ENCODE data around the gene HMCN1. TPM values are rescaled to one million over a fixed set of nuclear protein-coding genes. Genes with fewer than 3 reads are reported as not detected.

HMCN1 gene
- polyA plus RNA-seq, 4 donors: 46.4 to 78.0 (median 51.2) TPM

DNA sequence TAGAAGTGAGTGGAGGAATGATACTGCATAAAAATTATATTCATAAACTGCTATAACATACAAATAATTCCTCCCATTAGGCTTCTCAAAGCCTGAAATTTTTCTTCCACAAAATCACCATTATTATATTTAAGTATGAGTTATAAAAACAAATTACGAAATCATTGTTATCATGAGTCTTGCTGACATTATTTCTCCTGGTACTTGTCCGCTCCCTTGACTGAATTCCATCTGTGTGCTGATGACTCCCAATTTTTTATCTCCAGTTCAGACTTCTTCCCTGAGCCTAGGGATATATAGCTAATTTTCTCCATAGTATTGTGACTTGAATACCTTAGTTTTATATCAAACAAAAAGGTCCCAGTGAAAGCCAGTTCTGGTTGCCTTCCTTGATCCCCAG, 268.2 kb downstream of the HMCN1 start:
- no peak for DNase-seq (ENCODE audit: low read depth in 4 of 4, low spot score in 3 of 4)

- DNase-seq (ENCODE audit: low read depth in 4 of 4, low spot score in 3 of 4): no peak
These were observed 275.0 kb downstream of the HMCN1 start for GRCh38 chr1:186009039-186009737.

GRCh38 chr1:186014370-186015037, 280.3 kb downstream of the HMCN1 start:
- no peak for DNase-seq (ENCODE audit: low read depth in 4 of 4, low spot score in 3 of 4)

DNA sequence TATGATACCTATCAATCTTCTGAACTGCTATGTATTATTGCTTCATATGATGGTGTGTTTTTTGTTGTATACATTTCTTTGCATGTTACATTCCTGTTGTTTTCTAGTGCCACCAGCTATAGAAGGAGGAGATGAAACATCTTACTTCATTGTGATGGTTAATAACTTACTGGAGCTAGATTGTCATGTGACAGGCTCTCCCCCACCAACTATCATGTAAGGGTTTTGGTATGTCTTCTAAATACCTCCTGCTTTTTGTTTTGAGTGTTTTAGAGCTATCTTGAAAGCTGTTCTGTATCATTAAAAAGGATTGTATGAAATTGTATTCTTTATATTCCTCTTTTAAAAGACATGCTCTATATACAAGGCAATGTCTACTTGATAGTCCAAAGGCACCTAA, 282.7 kb downstream of the HMCN1 start:
- DNase-seq (ENCODE audit: low read depth in 4 of 4, low spot score in 3 of 4): no peak

- no peak for DNase-seq (ENCODE audit: low read depth in 4 of 4, low spot score in 3 of 4)
These were observed 288.0 kb downstream of the HMCN1 start for GRCh38 chr1:186022184-186022583.

GRCh38 chr1:186026946-186027345, 292.8 kb downstream of the HMCN1 start:
- no peak for DNase-seq (ENCODE audit: low read depth in 4 of 4, low spot score in 3 of 4)

- DNase-seq (ENCODE audit: low read depth in 4 of 4, low spot score in 3 of 4): no peak
These were observed 293.4 kb downstream of the HMCN1 start for GRCh38 chr1:186027621-186028020.

DNA sequence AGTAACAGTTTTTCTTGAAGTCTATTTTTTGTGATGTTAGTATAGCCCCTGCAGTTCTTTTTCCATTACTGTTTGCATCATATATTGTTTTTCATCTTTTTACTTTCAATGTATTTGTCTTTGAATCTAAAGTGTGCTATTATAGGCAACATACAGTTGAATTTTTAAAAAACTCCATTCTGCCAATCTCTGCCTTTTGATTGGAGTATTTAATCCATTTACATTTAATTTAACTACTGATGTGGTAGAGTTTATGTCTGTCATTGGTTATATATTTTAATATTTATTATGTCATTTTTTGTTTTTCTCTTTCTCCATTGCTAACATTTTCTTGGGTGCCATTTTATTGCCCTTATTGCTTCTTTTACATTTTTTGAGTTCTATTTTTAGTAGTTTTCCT, 296.3 kb downstream of the HMCN1 start:
- DNase-seq (ENCODE audit: low read depth in 4 of 4, low spot score in 3 of 4): no peak

DNA sequence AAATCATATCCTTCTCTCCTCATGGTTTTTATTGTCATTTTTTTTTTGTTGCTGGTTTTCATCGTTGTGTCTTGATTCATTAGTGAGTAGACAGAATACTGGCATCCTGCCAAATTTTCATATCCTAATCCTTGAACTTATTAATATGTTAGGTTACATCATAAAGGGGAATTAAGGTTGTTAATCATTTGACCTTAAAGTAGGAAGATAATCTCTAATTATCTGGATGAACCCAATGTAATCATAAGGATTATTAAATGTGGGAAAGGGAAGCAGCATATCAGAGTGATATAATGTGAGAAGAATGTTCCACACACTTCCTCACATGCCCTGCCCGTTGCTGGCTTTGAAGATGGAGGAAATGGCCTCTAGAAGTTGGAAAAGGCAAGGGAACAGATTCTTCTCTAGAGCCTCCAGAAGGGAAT, 299.7 kb downstream of the HMCN1 start:
- no peak for DNase-seq (ENCODE audit: low read depth in 4 of 4, low spot score in 3 of 4)

GRCh38 chr1:186042230-186042629, 308.0 kb downstream of the HMCN1 start:
- DNase-seq (ENCODE audit: low read depth in 4 of 4, low spot score in 3 of 4): no peak

DNA sequence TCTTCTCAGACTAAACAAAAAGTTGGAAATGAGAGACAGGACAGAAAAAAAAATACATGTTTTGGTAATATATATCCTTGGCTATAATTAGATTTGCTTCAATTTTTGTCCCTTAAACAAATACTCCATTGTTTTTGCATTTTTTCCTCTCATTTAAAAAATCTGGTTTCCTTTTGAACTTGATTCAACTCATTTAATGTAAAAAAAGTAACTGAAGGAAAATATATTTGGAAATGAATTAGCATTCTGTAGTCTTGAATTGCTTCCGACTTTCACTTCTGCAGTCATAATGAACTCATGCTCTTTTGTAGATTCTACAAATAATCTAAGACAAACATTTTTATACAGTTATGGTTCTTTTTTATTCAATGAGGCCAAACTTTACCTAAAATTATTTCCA, 309.1 kb downstream of the HMCN1 start:
- DNase-seq (ENCODE audit: low read depth in 4 of 4, low spot score in 3 of 4): no peak

- no peak for DNase-seq (ENCODE audit: low read depth in 4 of 4, low spot score in 3 of 4)
These were observed 310.0 kb downstream of the HMCN1 start for GRCh38 chr1:186044079-186044685.

DNA sequence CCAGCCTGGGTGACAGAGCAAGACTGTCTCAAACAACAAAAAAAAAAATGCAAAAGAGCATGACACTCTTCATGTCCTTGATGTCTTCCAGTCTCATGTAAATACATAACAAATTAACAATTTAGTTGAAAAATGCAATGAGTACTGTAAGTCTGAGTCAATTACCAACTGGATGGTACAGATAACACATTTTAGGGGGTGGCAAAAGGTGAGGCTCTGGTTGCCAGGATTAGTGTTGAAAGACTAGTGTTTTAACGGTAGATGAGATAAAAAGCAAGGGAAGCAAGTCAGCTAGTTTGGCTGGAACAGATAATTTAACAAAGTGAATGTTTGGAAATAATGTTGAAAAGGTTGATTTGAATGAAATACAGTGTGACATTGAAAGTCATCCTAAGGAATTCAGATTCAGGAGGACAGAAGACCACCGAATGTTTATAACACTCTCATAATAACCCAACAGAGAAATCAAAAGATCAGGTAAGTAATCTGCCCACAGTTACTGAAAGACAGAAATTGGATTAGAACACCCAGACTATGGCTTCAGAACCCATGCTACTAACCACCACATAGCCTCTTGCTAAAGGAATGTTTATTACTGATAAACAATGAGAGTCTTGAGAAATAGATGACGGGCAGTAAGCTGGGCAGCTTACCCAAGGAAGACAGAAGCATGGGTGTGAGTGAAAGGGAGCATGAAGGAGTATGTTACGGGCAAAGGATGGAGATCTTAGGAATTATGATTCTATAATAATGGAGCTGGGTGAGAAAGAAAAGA, 312.4 kb downstream of the HMCN1 start:
- no peak for DNase-seq (ENCODE audit: low read depth in 4 of 4, low spot score in 3 of 4)

GRCh38 chr1:186050360-186050759, 316.2 kb downstream of the HMCN1 start:
- DNase-seq (ENCODE audit: low read depth in 4 of 4, low spot score in 3 of 4): no peak

GRCh38 chr1:186054003-186054402, 319.8 kb downstream of the HMCN1 start:
- no peak for DNase-seq (ENCODE audit: low read depth in 4 of 4, low spot score in 3 of 4)

- DNase-seq (ENCODE audit: low read depth in 4 of 4, low spot score in 3 of 4): no peak
These were observed 320.7 kb downstream of the HMCN1 start for GRCh38 chr1:186054932-186055331.

GRCh38 chr1:186055846-186056245, 321.7 kb downstream of the HMCN1 start:
- DNase-seq (ENCODE audit: low read depth in 4 of 4, low spot score in 3 of 4): no peak

DNA sequence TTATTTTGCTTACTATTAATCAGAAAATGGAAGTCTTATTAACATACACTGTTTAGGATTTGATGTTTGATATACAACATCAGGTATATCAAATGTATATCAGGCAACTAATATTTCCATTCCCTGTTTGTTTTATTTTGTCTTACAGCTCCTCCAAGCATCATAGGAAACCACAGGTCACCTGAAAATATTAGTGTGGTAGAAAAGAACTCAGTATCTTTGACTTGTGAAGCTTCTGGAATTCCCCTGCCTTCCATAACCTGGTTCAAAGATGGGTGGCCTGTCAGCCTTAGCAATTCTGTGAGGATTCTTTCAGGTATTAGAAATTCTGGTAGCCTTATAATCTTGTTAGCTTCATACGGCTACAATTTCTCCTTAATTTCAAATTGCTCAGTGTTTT, 322.9 kb downstream of the HMCN1 start:
- no peak for DNase-seq (ENCODE audit: low read depth in 4 of 4, low spot score in 3 of 4)

DNA sequence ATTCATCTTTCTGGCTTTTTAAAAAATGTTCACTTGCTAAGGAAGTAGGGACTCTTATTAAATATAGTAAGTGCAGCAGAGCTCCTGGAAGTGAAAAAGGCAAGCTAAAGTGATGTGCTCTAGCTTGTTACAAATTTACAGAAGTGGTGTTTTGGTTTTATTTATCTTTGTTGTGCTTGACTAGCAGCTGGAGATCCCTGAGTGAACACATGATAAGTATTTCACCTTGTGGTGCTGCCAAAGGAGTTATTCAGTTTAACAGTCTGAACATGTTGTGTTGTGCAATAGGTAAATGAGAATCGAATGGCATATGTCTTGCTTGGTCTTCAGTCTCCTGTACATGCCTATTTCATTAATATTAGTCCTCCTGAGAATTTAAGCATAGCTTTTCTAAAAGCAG, 325.1 kb downstream of the HMCN1 start:
- DNase-seq (ENCODE audit: low read depth in 4 of 4, low spot score in 3 of 4): no peak

DNA sequence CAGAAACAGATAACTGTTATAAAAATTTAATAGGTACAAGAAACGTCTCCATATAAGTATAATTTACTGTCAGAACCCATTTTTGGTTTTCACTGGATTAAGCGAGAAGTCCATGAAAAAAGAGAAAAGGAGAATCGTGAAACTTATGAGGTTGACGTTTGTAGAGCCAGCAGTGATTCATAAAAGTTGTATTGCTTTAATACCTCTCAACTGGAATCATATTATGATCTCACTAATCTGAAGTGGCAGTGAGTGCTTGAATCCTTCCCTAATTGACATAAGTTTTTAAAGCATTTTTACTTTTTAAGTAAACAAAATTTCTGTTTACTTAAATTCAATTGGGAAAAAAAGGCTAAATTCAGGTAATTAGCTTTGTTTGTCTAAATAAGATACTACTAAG, 325.6 kb downstream of the HMCN1 start:
- no peak for DNase-seq (ENCODE audit: low read depth in 4 of 4, low spot score in 3 of 4)

DNA sequence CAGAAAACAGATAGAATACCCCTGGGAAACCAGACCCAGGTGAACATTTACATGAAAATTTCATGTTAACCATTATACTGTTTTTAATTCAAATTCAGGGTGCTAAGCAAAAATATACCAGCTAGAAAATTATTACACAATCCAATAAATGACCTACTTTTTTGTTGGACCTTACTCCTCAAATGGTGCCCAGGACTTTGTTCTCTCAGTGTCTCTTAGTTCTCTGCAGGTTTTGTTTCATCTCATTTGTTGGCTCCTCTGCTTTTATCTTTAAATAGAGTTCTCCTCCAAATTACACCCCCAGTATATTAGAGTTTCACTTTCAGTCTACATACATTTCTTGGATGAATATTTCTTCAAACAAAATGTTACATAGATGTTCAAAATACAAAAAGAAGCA, 326.0 kb downstream of the HMCN1 start:
- DNase-seq (ENCODE audit: low read depth in 4 of 4, low spot score in 3 of 4): no peak
